HepG2 (cell line): ENCODE data around the gene DAG1. TPM values are rescaled to one million over a fixed set of nuclear protein-coding genes. Genes with fewer than 3 reads are reported as not detected.

Experiments used
- CHD4 ChIP-seq: fragments of 200-600 bp; sonication (generic); IDR thresholded peaks from 2 replicates; pipeline ENCODE4 v1.7.0; 2017; ENCODE audit warnings: mild to moderate bottlenecking, low read length, borderline replicate concordance
- GATAD2A ChIP-seq: IDR thresholded peaks from 2 replicates; pipeline ENCODE4 v1.6.1; 2016
- KIAA2018 ChIP-seq: sonication (generic); formaldehyde crosslinking; IDR thresholded peaks from 2 replicates; pipeline ENCODE4 v1.5.0; 2020; ENCODE audit warnings: mild to moderate bottlenecking, missing genetic modification reagents, borderline replicate concordance
- MATR3 ChIP-seq: sonication (generic); formaldehyde crosslinking; IDR thresholded peaks from 2 replicates; pipeline ENCODE4 v1.4.0; 2020; ENCODE audit warnings: missing genetic modification reagents
- MED13 ChIP-seq: sonication (generic); formaldehyde crosslinking; IDR thresholded peaks from 2 replicates; pipeline ENCODE4 v1.5.0; 2020; ENCODE audit warnings: missing genetic modification reagents
- RCOR2 ChIP-seq: IDR thresholded peaks from 2 replicates; pipeline ENCODE4 v1.6.1; 2016; ENCODE audit warnings: missing biosample characterization, missing genetic modification reagents
- SRSF1 ChIP-seq: fragments of 200-400 bp; formaldehyde crosslinking; optimal IDR thresholded peaks from 2 replicates; pipeline ENCODE3; 2017; ENCODE audit warnings: mild to moderate bottlenecking, low read depth, low read length, moderate library complexity
- TCF7 ChIP-seq: sonication (generic); IDR thresholded peaks from 2 replicates; pipeline ENCODE4 v1.6.1; 2016; ENCODE audit warnings: antibody characterized with exemption, low read depth
- THAP7 ChIP-seq: sonication (generic); formaldehyde crosslinking; IDR thresholded peaks from 2 replicates; pipeline ENCODE4 v1.8.1; 2023; ENCODE audit warnings: mild to moderate bottlenecking, missing genetic modification reagents
- XBP1 ChIP-seq: sonication (generic); formaldehyde crosslinking; IDR thresholded peaks from 2 replicates; pipeline ENCODE4 v1.5.0; 2020; ENCODE audit warnings: missing genetic modification reagents
- ZNF142 ChIP-seq: sonication (generic); formaldehyde crosslinking; IDR thresholded peaks from 2 replicates; pipeline ENCODE4 v1.4.0; 2020; ENCODE audit warnings: missing genetic modification reagents
- ZNF160 ChIP-seq: sonication (generic); formaldehyde crosslinking; IDR thresholded peaks from 2 replicates; pipeline ENCODE4 v1.8.0; 2022; ENCODE audit warnings: mild to moderate bottlenecking, inconsistent platforms, missing genetic modification reagents
- ZNF546 ChIP-seq: sonication (generic); formaldehyde crosslinking; conservative IDR thresholded peaks from 2 replicates; pipeline ENCODE4 v1.8.1; 2023; ENCODE audit warnings: mild to moderate bottlenecking, missing genetic modification reagents
- ZNF879 ChIP-seq: sonication (generic); formaldehyde crosslinking; IDR thresholded peaks from 2 replicates; pipeline ENCODE4 v1.8.1; 2023; ENCODE audit warnings: missing genetic modification reagents
- polyA plus RNA-seq, 8 experiments: library from polyadenylated mRNA; depleted of rRNA in 3 of 8; stranded (reverse) in 7 of 8; unstranded in 1 of 8; fragments of >200 nt; fragmentation: Illumina TruSeq in 4 of 8; extraction: Trizol in 4 of 8; gene quantifications; 2 replicates each; pipeline versions ENCODE4 v1.2.1 to v1.2.3, GENCODE V29; 2011 to 2016; ENCODE audit warnings: low read depth in 4 of 8, missing spikeins in 1 of 8, mixed read lengths in 1 of 8; ENCODE audit not compliant: insufficient read depth in 1 of 8
- total RNA-seq, 5 experiments: library from RNA; depleted of rRNA; stranded (reverse); fragments of >200 nt; fragmentation: Illumina TruSeq; extraction: Trizol; gene quantifications; 2 replicates each; pipeline ENCODE4 v1.2.3, GENCODE V29; 2016; ENCODE audit warnings: low read depth in 1 of 5

The DAG1 gene
- total and polyA plus RNA-seq, 2 of the 13 experiments (the other 11 are each of a cell fraction or from before 2014, with no cell fraction given), result 47.3 to 50.4 TPM

DNA sequence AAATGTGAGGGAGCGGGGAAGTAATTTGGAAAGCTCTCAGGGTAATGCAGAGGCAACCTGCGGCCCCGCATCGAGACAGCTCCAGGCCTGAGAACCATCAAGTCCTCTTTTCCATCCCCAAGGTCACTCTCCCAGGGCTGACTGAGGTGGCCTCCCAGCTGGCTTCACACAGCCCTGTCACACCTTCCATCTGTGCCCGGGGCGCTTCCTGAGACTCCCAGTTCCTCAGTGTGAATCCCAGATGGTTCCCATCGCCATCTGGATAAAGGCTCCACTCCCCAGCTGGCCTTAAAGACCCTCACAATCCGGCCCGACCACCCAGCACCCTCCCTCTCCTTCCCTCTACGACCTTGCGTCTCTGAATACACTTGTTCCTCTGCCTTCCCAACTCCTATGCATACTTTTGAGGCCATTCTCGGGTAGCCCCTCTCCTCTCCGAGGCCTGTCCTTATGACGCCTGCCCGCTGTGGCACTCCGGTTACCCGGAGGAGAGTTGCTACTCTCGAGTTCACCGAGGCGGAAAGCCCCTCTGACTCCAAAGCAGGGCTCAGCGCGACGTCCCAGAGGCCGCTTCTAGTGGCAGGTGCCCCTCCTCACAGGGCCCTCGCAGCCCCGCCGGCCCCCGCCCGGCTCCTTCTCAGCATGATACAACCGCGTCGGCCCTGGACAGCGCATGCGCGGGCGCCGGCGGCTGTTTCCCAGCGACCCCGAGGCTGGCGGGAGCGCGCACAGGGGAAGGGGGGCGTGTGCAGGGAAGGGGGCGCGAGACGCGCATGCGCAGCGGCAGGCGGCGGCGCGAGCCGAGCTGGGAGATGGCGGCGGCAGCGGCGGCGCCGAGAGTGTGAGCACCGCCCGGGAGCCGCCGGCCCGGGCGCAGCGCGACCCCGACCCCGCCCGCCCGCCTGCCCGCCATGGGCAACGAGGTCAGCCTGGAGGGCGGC, 83.9 kb downstream of the DAG1 start, which contains the start of gene BSN (continued):
- TF ChIP-seq THAP7 (CRISPR knock-in tag), result no peak
- no peak for TF ChIP-seq ZNF879 (CRISPR knock-in tag)
- TF ChIP-seq MATR3 (CRISPR knock-in tag), result no peak
- no peak for TF ChIP-seq KIAA2018
- TF ChIP-seq ZNF546 (CRISPR knock-in tag), result 0 out of 2 replicates have a peak, but pooled peaks have one; percentile 3
- TF ChIP-seq XBP1, result no peak
- TF ChIP-seq TCF7, result no peak
- TF ChIP-seq SRSF1, result peak; percentile 49
- TF ChIP-seq MED13 (CRISPR knock-in tag), result no peak
- no peak for TF ChIP-seq CHD4
- TF ChIP-seq GATAD2A (CRISPR knock-in tag), result peak; percentile 25; the same call in 1 of the 2 replicates
- TF ChIP-seq ZNF160 (CRISPR knock-in tag), result peak; percentile 65; the same call in 1 of the 2 replicates
- TF ChIP-seq ZNF142 (CRISPR knock-in tag), result no peak
- TF ChIP-seq RCOR2 (CRISPR knock-in tag), result no peak
